Measurements from ENCODE around the gene CHMP1B.
"Not testable (repeated sequence)": the region's sequence is repeated elsewhere in the genome, so short reads cannot be mapped to it uniquely, and the experiment has no call there.

CHMP1B gene

DNA sequence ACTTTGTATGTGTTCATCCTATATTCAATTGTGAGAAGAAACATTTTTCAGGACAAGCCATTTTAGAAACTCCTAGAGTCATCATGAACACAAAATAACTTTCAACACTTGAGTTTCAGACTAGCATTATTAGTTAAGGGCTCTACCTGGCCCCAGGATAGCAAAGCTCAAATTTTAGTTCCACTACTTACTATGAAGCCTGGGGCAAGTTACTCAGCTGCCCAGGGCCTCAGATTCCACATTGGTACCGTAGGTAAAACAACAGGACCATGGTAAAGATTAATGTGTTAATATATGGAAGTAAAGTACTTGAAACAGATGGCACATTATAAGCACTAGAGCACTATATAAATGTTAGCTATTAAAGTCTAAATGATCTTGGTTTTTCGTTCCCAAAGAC, 37.5 kb downstream of the CHMP1B start:
- DNase-seq, result no peak
- no peaks in the 10 kb centered on the region for H3K79me1 ChIP-seq (replicated peaks; ENCODE audit: low read length, poor library complexity, severe bottlenecking)
- no peak overlapping the region for H2BK5ac ChIP-seq (ENCODE audit: low read depth, low read length, poor library complexity, severe bottlenecking)
- H3K23ac ChIP-seq (ENCODE audit: low read length in 2 of 2), result no peak overlapping the region
- H3K4me1 ChIP-seq (ENCODE audit: control insufficient read depth, insufficient read depth, low read depth, low read length), result peaks cover 2% of the 10 kb centered on the region
- H3K9ac ChIP-seq (ENCODE audit: low read length), result no peak overlapping the region
- H2AK5ac ChIP-seq (ENCODE audit: low read length, severe bottlenecking), result no peak overlapping the region
- H2BK12ac ChIP-seq (ENCODE audit: low read length in 2 of 2), result no peak overlapping the region
- no peak overlapping the region for H3K18ac ChIP-seq (ENCODE audit: low read depth in 1 of 2, low read length in 2 of 2)
- H3K9me3 ChIP-seq (ENCODE audit: control insufficient read depth, low read length), result no peaks in the 10 kb centered on the region
- H4K91ac ChIP-seq (ENCODE audit: low read length), result no peak overlapping the region
- H3K4me2 ChIP-seq (ENCODE audit: low read length, poor library complexity, severe bottlenecking), result no peak overlapping the region
- no peak overlapping the region for H3K27ac ChIP-seq (ENCODE audit: low read length, poor library complexity, severe bottlenecking)
- H3K27me3 ChIP-seq (ENCODE audit: control insufficient read depth in 1 of 2, insufficient read depth in 1 of 2, low read length in 2 of 2), result no peaks in the 10 kb centered on the region
- H2BK15ac ChIP-seq (ENCODE audit: low read depth, poor library complexity, severe bottlenecking), result no peak overlapping the region
- H3K4me3 ChIP-seq (ENCODE audit: insufficient read depth in 1 of 2, low read depth in 1 of 2, low read length in 2 of 2), result no peak overlapping the region
- peaks cover 40 to 86% of the 10 kb centered on the region in 2 experiments for H3K36me3 ChIP-seq (ENCODE audit: control insufficient read depth in 1 of 2, insufficient read depth in 2 of 2, low read depth in 1 of 2, low read length in 2 of 2)
- no peak overlapping the region for H3K14ac ChIP-seq (ENCODE audit: low read length in 2 of 2)
- H3K4ac ChIP-seq (ENCODE audit: low read depth in 1 of 2, low read length in 2 of 2), result no peak overlapping the region
- no peak overlapping the region for H2AFZ ChIP-seq (ENCODE audit: low read depth, low read length)
- H2BK120ac ChIP-seq (ENCODE audit: low read depth, low read length), result no peak overlapping the region
- no peak overlapping the region for H4K8ac ChIP-seq (ENCODE audit: low read length)
- WGBS, result 100% methylated on average over 1 of the region's 2 CpGs

DNA sequence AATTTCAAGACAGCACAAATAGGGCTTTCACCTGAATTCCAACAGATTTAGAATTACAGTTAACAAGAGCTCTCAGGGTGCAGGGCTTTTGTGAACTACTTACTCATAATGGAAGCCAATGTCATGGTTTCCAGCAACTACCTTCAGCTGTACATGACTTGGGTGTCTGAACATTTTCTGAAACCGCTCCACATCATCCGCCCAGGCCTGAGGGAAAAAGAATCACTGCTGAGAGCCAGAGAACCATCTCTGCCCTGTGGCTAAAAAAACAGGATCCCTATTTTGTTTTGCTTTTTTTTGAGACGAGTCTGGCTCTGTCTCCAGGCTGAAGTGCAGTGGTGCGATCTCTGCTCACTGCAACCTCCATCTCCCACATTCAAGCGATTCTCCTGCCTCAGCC, 38.1 kb downstream of the CHMP1B start:
- Histone ChIP-seq H4K8ac (ENCODE audit: low read length) (no peak overlapping the region), H3K4me2 (ENCODE audit: low read length, poor library complexity, severe bottlenecking) (no peak overlapping the region), H2BK12ac (ENCODE audit: low read length in 2 of 2) (no peak overlapping the region), H3K4me3 (ENCODE audit: insufficient read depth in 1 of 2, low read depth in 1 of 2, low read length in 2 of 2) (no peak overlapping the region), H2BK15ac (ENCODE audit: low read depth, poor library complexity, severe bottlenecking) (no peak overlapping the region), H2AFZ (ENCODE audit: low read depth, low read length) (no peak overlapping the region), H2AK5ac (ENCODE audit: low read length, severe bottlenecking) (no peak overlapping the region), H3K79me1 (replicated peaks; ENCODE audit: low read length, poor library complexity, severe bottlenecking) (no peaks in the 10 kb centered on the region), H3K14ac (ENCODE audit: low read length in 2 of 2) (no peak overlapping the region), H3K27me3 (ENCODE audit: control insufficient read depth in 1 of 2, insufficient read depth in 1 of 2, low read length in 2 of 2) (no peaks in the 10 kb centered on the region), H3K4me1 (ENCODE audit: control insufficient read depth, insufficient read depth, low read depth, low read length) (peaks cover 2% of the 10 kb centered on the region), H2BK5ac (ENCODE audit: low read depth, low read length, poor library complexity, severe bottlenecking) (no peak overlapping the region), H2BK120ac (ENCODE audit: low read depth, low read length) (no peak overlapping the region), H4K91ac (ENCODE audit: low read length) (no peak overlapping the region), H3K9ac (ENCODE audit: low read length) (no peak overlapping the region), H3K4ac (ENCODE audit: low read depth in 1 of 2, low read length in 2 of 2) (no peak overlapping the region), H3K18ac (ENCODE audit: low read depth in 1 of 2, low read length in 2 of 2) (no peak overlapping the region), H3K36me3 (ENCODE audit: control insufficient read depth in 1 of 2, insufficient read depth in 2 of 2, low read depth in 1 of 2, low read length in 2 of 2) (peaks cover 40 to 83% of the 10 kb centered on the region in 2 experiments), H3K9me3 (ENCODE audit: control insufficient read depth, low read length) (no peaks in the 10 kb centered on the region), H3K27ac (ENCODE audit: low read length, poor library complexity, severe bottlenecking) (no peak overlapping the region), H3K23ac (ENCODE audit: low read length in 2 of 2) (no peak overlapping the region)
- DNase-seq, result no peak
- 100% methylated on average over 4 of the region's 5 CpGs for WGBS

DNA sequence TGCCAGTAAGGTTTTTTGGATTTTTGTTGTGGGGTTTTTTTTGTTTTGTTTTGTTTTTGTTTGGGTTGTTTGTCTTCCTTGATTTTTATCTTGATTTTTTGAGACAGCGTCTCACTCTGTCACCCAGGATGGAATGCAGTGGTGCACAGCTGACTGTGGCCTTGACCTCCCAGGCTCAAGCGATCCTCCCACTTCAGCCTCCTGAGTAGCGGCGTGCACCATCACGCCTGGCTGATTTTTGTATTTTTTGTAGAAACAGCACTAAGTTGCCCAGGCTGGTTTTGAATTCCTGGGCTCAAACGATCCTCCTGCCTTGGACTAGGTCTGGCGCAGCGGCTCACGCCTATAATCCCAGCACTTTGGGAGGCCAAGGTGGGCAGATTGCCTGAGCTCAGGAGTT, 40.5 kb downstream of the CHMP1B start:
- H3K14ac ChIP-seq (ENCODE audit: low read length in 2 of 2), result no peak overlapping the region
- no peak overlapping the region for H3K4ac ChIP-seq (ENCODE audit: low read depth in 1 of 2, low read length in 2 of 2)
- no peak overlapping the region for H3K4me3 ChIP-seq (ENCODE audit: insufficient read depth in 1 of 2, low read depth in 1 of 2, low read length in 2 of 2)
- H3K27me3 ChIP-seq (ENCODE audit: control insufficient read depth in 1 of 2, insufficient read depth in 1 of 2, low read length in 2 of 2), result no peaks in the 10 kb centered on the region
- peak overlapping the region in 1 of 2 experiments; percentile 43 for H3K18ac ChIP-seq (ENCODE audit: low read depth in 1 of 2, low read length in 2 of 2)
- no peak overlapping the region for H2BK5ac ChIP-seq (ENCODE audit: low read depth, low read length, poor library complexity, severe bottlenecking)
- H3K23ac ChIP-seq (ENCODE audit: low read length in 2 of 2), result no peak overlapping the region
- no peak overlapping the region for H2BK12ac ChIP-seq (ENCODE audit: low read length in 2 of 2)
- no peak overlapping the region for H2BK120ac ChIP-seq (ENCODE audit: low read depth, low read length)
- no peaks in the 10 kb centered on the region for H3K9me3 ChIP-seq (ENCODE audit: control insufficient read depth, low read length)
- peaks cover 24 to 78% of the 10 kb centered on the region in 2 experiments for H3K36me3 ChIP-seq (ENCODE audit: control insufficient read depth in 1 of 2, insufficient read depth in 2 of 2, low read depth in 1 of 2, low read length in 2 of 2)
- H2BK15ac ChIP-seq (ENCODE audit: low read depth, poor library complexity, severe bottlenecking), result no peak overlapping the region
- no peak overlapping the region for H2AFZ ChIP-seq (ENCODE audit: low read depth, low read length)
- DNase-seq, result no peak
- H3K27ac ChIP-seq (ENCODE audit: low read length, poor library complexity, severe bottlenecking), result no peak overlapping the region
- H4K91ac ChIP-seq (ENCODE audit: low read length), result no peak overlapping the region
- H4K8ac ChIP-seq (ENCODE audit: low read length), result no peak overlapping the region
- H3K79me1 ChIP-seq (replicated peaks; ENCODE audit: low read length, poor library complexity, severe bottlenecking), result no peaks in the 10 kb centered on the region
- H2AK5ac ChIP-seq (ENCODE audit: low read length, severe bottlenecking), result no peak overlapping the region
- WGBS, result 94% methylated on average over 8 of the region's 9 CpGs
- H3K4me1 ChIP-seq (ENCODE audit: control insufficient read depth, insufficient read depth, low read depth, low read length), result peaks cover 2% of the 10 kb centered on the region
- no peak overlapping the region for H3K9ac ChIP-seq (ENCODE audit: low read length)
- H3K4me2 ChIP-seq (ENCODE audit: low read length, poor library complexity, severe bottlenecking), result no peak overlapping the region

DNA sequence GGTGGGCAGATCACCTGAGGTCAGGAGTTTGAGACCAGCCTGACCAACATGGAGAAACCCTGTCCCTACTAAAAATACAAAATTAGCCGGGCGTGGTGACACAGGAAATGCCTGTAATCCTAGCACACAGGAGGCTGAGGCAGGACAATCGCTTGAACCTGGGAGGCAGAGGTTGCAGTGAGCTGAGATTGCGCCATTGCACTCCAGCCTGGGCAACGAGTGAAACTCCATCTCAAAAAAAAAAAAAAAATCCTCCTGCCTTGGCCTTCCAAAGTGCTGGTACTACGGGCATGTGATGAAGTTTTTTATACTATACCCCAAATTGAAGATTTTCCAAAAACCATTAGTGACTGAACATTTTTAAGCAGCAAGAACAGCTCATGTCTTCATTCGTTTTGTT, 41.2 kb downstream of the CHMP1B start:
- not testable (repeated sequence) for H2BK120ac ChIP-seq (ENCODE audit: low read depth, low read length); H3K23ac ChIP-seq (ENCODE audit: low read length in 2 of 2); H3K27ac ChIP-seq (ENCODE audit: low read length, poor library complexity, severe bottlenecking); H3K9ac ChIP-seq (ENCODE audit: low read length); H3K4ac ChIP-seq (ENCODE audit: low read depth in 1 of 2, low read length in 2 of 2); H3K4me1 ChIP-seq (ENCODE audit: control insufficient read depth, insufficient read depth, low read depth, low read length); H2AFZ ChIP-seq (ENCODE audit: low read depth, low read length); H3K4me2 ChIP-seq (ENCODE audit: low read length, poor library complexity, severe bottlenecking); H4K91ac ChIP-seq (ENCODE audit: low read length); H2BK12ac ChIP-seq (ENCODE audit: low read length in 2 of 2); H3K9me3 ChIP-seq (ENCODE audit: control insufficient read depth, low read length); DNase-seq; H3K79me1 ChIP-seq (replicated peaks; ENCODE audit: low read length, poor library complexity, severe bottlenecking); H2BK5ac ChIP-seq (ENCODE audit: low read depth, low read length, poor library complexity, severe bottlenecking); H2AK5ac ChIP-seq (ENCODE audit: low read length, severe bottlenecking); H3K4me3 ChIP-seq (ENCODE audit: insufficient read depth in 1 of 2, low read depth in 1 of 2, low read length in 2 of 2); H3K14ac ChIP-seq (ENCODE audit: low read length in 2 of 2); H3K27me3 ChIP-seq (ENCODE audit: control insufficient read depth in 1 of 2, insufficient read depth in 1 of 2, low read length in 2 of 2); H2BK15ac ChIP-seq (ENCODE audit: low read depth, poor library complexity, severe bottlenecking); H3K18ac ChIP-seq (ENCODE audit: low read depth in 1 of 2, low read length in 2 of 2); H4K8ac ChIP-seq (ENCODE audit: low read length)
- H3K36me3 ChIP-seq (ENCODE audit: control insufficient read depth in 1 of 2, insufficient read depth in 2 of 2, low read depth in 1 of 2, low read length in 2 of 2), result peaks cover 22 to 75% of the 10 kb centered on the region in 2 experiments
- 90% methylated on average over 7 of the region's 7 CpGs for WGBS
